BE2C (cell line): Measurements from ENCODE around the gene TP73.

Experiments
- DNase-seq: peaks from one replicate; pipeline ENCODE4 v3.0.0-alpha.2; 2020
- H3K27me3 ChIP-seq: fragments of 250-450 bp; sonication (Bioruptor Pico); 2 replicates; pipeline ENCODE4 v1.5.1; 2020; ENCODE audit warnings: mild to moderate bottlenecking
- H3K36me3 ChIP-seq: fragments of 250-450 bp; sonication (Bioruptor Pico); 2 replicates; pipeline ENCODE4 v1.5.1; 2020; ENCODE audit warnings: mild to moderate bottlenecking
- H3K4me1 ChIP-seq: fragments of 250-450 bp; sonication (Bioruptor Pico); 2 replicates; pipeline ENCODE4 v1.5.1; 2020
- H3K4me3 ChIP-seq: 2 replicates; pipeline ENCODE4 v1.5.1; 2011; ENCODE audit warnings: low read depth, low read length
- H3K9me3 ChIP-seq: fragments of 250-450 bp; sonication (Bioruptor Pico); 2 replicates; pipeline ENCODE4 v1.5.1; 2020
- TF ChIP-seq, protein P1 (sequence below): IDR thresholded peaks from 2 replicates; pipeline ENCODE4 v1.5.1; 2012; ENCODE audit warnings: mild to moderate bottlenecking, low read depth, low read length

The TP73 gene

GRCh38 chr1:3777647-3778589 lies 125.6 kb downstream of the TP73 start:
- H3K36me3 ChIP-seq: peaks cover 3% of the 10 kb centered on the region; the same call in 1 of the 2 replicates
- DNase-seq: no peak
- peaks cover 13% of the 10 kb centered on the region for H3K4me1 ChIP-seq

DNA sequence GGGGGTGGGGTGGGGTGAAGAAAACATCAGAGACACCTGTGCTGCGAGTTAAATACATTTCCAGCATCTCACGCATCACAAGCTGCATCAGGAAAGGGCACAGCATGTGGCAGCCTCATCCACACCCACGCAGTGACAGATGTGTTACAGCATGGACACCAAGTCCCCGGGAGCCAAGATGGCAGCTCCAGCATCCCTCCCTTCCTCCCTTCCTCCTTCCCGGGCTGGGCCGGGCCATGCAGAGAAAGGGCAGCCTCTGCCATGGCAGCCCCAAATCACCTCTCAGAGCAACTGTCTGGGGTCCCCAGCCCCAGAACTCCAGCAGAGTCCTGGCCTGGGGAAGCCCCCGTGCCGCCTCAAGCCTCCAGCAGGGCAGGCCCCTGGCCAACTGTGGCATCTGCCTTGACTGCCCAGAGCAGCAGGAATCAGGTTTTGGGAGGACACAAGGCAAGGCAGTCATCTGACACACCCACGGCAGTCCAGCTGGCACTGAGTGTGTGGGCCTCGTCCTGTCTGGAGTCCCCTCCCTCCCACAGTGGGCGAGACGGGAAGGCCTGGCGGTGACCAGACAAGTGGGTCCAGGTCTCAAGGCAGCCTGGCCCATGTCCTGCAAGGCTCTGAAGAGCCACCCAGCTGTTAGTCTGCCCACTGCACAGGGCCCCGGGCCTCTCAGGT lies 126.4 kb downstream of the TP73 start:
- H3K4me1 ChIP-seq: peaks cover 13% of the 10 kb centered on the region
- no peak overlapping the region for H3K4me3 ChIP-seq
- H3K9me3 ChIP-seq: no peaks in the 10 kb centered on the region
- peaks cover 3% of the 10 kb centered on the region; the same call in 1 of the 2 replicates for H3K36me3 ChIP-seq
- no peak for DNase-seq
- H3K27me3 ChIP-seq: no peaks in the 10 kb centered on the region
- TF ChIP-seq, protein P1, sequence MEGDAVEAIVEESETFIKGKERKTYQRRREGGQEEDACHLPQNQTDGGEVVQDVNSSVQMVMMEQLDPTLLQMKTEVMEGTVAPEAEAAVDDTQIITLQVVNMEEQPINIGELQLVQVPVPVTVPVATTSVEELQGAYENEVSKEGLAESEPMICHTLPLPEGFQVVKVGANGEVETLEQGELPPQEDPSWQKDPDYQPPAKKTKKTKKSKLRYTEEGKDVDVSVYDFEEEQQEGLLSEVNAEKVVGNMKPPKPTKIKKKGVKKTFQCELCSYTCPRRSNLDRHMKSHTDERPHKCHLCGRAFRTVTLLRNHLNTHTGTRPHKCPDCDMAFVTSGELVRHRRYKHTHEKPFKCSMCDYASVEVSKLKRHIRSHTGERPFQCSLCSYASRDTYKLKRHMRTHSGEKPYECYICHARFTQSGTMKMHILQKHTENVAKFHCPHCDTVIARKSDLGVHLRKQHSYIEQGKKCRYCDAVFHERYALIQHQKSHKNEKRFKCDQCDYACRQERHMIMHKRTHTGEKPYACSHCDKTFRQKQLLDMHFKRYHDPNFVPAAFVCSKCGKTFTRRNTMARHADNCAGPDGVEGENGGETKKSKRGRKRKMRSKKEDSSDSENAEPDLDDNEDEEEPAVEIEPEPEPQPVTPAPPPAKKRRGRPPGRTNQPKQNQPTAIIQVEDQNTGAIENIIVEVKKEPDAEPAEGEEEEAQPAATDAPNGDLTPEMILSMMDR: no peak

More at GRCh38 chr1:3777647-3778589, 125.6 kb downstream of the TP73 start:
- TF ChIP-seq, protein P1: no peak
- Histone ChIP-seq H3K9me3 (no peaks in the 10 kb centered on the region), H3K27me3 (no peaks in the 10 kb centered on the region), H3K4me3 (no peak overlapping the region)

GRCh38 chr1:3779265-3779911 lies 127.1 kb downstream of the TP73 start:
- Histone ChIP-seq H3K4me1 (peaks cover 13% of the 10 kb centered on the region), H3K9me3 (no peaks in the 10 kb centered on the region), H3K27me3 (no peaks in the 10 kb centered on the region), H3K36me3 (peaks cover 3% of the 10 kb centered on the region; the same call in 1 of the 2 replicates), H3K4me3 (no peak overlapping the region)
- DNase-seq: no peak
- TF ChIP-seq, protein P1: no peak

GRCh38 chr1:3779912-3780416 lies 127.6 kb downstream of the TP73 start:
- Histone ChIP-seq H3K36me3 (peaks cover 3% of the 10 kb centered on the region; the same call in 1 of the 2 replicates), H3K27me3 (no peaks in the 10 kb centered on the region), H3K4me1 (peaks cover 13% of the 10 kb centered on the region; the same call in 1 of the 2 replicates), H3K9me3 (no peaks in the 10 kb centered on the region), H3K4me3 (no peak overlapping the region)
- no peak for DNase-seq
- TF ChIP-seq, protein P1: no peak

GRCh38 chr1:3780901-3781300 lies 128.6 kb downstream of the TP73 start:
- H3K4me1 ChIP-seq: peaks cover 5% of the 10 kb centered on the region; the same call in 1 of the 2 replicates
- H3K27me3 ChIP-seq: no peaks in the 10 kb centered on the region
- DNase-seq: no peak
- no peak overlapping the region for H3K4me3 ChIP-seq
- TF ChIP-seq, protein P1: no peak
- H3K9me3 ChIP-seq: no peaks in the 10 kb centered on the region
- peaks cover 3% of the 10 kb centered on the region; the same call in 1 of the 2 replicates for H3K36me3 ChIP-seq
